Measurements from ENCODE around the gene CHCHD6. TPM values are rescaled to one million over a fixed set of nuclear protein-coding genes. Genes with fewer than 3 reads are reported as not detected.

CHCHD6 gene
- polyA plus RNA-seq, 1 donor from 2014 or later: 102 TPM

DNA sequence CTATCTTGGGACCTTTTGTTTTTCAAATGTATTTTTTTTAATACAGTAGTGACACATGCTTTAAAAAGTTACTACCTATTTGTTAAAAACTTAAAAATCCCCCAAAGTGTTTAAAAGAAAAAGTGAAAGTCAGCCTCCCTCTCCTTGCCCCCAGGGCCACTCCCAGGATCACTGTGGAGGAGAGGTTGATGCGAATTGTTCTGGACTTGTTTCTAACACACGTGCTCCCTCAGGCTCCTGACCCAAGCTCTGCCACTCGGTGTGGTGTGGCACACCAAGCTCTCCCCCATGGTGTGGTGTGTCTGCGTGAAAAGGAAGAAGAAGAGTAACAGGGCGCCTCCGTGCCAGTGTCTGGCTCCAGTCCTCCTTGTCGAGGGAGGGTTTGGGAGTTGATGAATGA is 93.5 kb downstream of the CHCHD6 start:
- Histone ChIP-seq H3K27me3 (ENCODE audit: insufficient read depth, low read depth, low read length) (no peaks in the 10 kb centered on the region), H4K20me1 (ENCODE audit: insufficient read depth) (no peaks in the 10 kb centered on the region), H3K27ac (ENCODE audit: low read length) (no peak overlapping the region), H3K79me2 (replicated peaks; ENCODE audit: insufficient read depth, low read length) (no peaks in the 10 kb centered on the region), H2AFZ (ENCODE audit: low read depth, low read length) (no peak overlapping the region), H3K9me2 (ENCODE audit: insufficient read depth, low read length) (no peaks in the 10 kb centered on the region), H3K4me3 (ENCODE audit: low read length) (no peak overlapping the region), H3K36me3 (ENCODE audit: insufficient read depth, low read length) (no peaks in the 10 kb centered on the region), H3K4me2 (ENCODE audit: low read length) (no peak overlapping the region), H3K9ac (ENCODE audit: low read length) (no peak overlapping the region), H3F3A (ENCODE audit: insufficient read depth, low read length, poor library complexity, severe bottlenecking) (no peaks in the 10 kb centered on the region), H3K9me3 (ENCODE audit: low read length) (no peaks in the 10 kb centered on the region)
- no peak for TF ChIP-seq MXI1 (conservative IDR thresholded peaks at IDR 0.05; ENCODE audit: poor library complexity, severe bottlenecking)
- no peak for TF ChIP-seq EZH2 (IDR thresholded peaks at IDR 0.05; ENCODE audit: borderline replicate concordance, insufficient read depth, low read length, poor library complexity, severe bottlenecking)
- TF ChIP-seq SMC3 (conservative IDR thresholded peaks at IDR 0.05; ENCODE audit: poor library complexity): no peak
- TF ChIP-seq, protein P1, sequence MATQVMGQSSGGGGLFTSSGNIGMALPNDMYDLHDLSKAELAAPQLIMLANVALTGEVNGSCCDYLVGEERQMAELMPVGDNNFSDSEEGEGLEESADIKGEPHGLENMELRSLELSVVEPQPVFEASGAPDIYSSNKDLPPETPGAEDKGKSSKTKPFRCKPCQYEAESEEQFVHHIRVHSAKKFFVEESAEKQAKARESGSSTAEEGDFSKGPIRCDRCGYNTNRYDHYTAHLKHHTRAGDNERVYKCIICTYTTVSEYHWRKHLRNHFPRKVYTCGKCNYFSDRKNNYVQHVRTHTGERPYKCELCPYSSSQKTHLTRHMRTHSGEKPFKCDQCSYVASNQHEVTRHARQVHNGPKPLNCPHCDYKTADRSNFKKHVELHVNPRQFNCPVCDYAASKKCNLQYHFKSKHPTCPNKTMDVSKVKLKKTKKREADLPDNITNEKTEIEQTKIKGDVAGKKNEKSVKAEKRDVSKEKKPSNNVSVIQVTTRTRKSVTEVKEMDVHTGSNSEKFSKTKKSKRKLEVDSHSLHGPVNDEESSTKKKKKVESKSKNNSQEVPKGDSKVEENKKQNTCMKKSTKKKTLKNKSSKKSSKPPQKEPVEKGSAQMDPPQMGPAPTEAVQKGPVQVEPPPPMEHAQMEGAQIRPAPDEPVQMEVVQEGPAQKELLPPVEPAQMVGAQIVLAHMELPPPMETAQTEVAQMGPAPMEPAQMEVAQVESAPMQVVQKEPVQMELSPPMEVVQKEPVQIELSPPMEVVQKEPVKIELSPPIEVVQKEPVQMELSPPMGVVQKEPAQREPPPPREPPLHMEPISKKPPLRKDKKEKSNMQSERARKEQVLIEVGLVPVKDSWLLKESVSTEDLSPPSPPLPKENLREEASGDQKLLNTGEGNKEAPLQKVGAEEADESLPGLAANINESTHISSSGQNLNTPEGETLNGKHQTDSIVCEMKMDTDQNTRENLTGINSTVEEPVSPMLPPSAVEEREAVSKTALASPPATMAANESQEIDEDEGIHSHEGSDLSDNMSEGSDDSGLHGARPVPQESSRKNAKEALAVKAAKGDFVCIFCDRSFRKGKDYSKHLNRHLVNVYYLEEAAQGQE (IDR thresholded peaks at IDR 0.05; ENCODE audit: borderline replicate concordance): no peak
- TF ChIP-seq, protein P2, sequence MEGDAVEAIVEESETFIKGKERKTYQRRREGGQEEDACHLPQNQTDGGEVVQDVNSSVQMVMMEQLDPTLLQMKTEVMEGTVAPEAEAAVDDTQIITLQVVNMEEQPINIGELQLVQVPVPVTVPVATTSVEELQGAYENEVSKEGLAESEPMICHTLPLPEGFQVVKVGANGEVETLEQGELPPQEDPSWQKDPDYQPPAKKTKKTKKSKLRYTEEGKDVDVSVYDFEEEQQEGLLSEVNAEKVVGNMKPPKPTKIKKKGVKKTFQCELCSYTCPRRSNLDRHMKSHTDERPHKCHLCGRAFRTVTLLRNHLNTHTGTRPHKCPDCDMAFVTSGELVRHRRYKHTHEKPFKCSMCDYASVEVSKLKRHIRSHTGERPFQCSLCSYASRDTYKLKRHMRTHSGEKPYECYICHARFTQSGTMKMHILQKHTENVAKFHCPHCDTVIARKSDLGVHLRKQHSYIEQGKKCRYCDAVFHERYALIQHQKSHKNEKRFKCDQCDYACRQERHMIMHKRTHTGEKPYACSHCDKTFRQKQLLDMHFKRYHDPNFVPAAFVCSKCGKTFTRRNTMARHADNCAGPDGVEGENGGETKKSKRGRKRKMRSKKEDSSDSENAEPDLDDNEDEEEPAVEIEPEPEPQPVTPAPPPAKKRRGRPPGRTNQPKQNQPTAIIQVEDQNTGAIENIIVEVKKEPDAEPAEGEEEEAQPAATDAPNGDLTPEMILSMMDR (IDR thresholded peaks at IDR 0.05; ENCODE audit: poor library complexity, severe bottlenecking): no peak
- TF ChIP-seq POLR2AphosphoS5 (IDR thresholded peaks at IDR 0.05): no peak
- TF ChIP-seq EP300 (conservative IDR thresholded peaks at IDR 0.05; ENCODE audit: poor library complexity, severe bottlenecking): no peak
- no peak for TF ChIP-seq TAF1 (IDR thresholded peaks at IDR 0.05; ENCODE audit: low read depth)
- no peak for TF ChIP-seq RAD21 (conservative IDR thresholded peaks at IDR 0.05)

DNA sequence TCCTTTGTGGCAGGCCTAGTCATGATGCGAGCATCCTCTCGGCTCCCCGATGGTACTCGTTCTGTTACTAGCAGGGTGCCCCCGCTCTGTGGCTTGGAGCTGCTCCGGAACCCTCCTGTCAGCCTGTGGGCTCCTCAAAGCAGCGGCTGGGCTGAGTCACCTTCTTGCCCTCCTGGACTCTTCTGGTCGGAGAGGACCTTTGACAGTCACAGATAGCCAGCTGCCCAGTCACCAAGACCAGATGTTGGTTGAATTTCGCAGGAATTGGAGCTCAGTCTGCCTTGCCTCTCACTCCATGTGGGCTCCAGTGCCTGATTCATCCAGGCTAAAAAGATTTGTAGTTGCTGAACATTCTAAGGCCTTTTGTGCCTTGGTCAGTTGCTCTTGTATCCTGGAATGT is 94.5 kb downstream of the CHCHD6 start:
- H3K4me2 ChIP-seq (ENCODE audit: low read length): no peak overlapping the region
- H3K9me3 ChIP-seq (ENCODE audit: low read length): no peaks in the 10 kb centered on the region
- H4K20me1 ChIP-seq (ENCODE audit: insufficient read depth): no peaks in the 10 kb centered on the region
- H3K9me2 ChIP-seq (ENCODE audit: insufficient read depth, low read length): no peaks in the 10 kb centered on the region
- no peaks in the 10 kb centered on the region for H3F3A ChIP-seq (ENCODE audit: insufficient read depth, low read length, poor library complexity, severe bottlenecking)
- H3K36me3 ChIP-seq (ENCODE audit: insufficient read depth, low read length): no peaks in the 10 kb centered on the region
- H2AFZ ChIP-seq (ENCODE audit: low read depth, low read length): no peak overlapping the region
- TF ChIP-seq, protein P2 (IDR thresholded peaks at IDR 0.05; ENCODE audit: poor library complexity, severe bottlenecking): no peak
- H3K27ac ChIP-seq (ENCODE audit: low read length): no peak overlapping the region
- H3K9ac ChIP-seq (ENCODE audit: low read length): no peak overlapping the region
- H3K4me3 ChIP-seq (ENCODE audit: low read length): no peak overlapping the region
- H3K27me3 ChIP-seq (ENCODE audit: insufficient read depth, low read depth, low read length): no peaks in the 10 kb centered on the region
- H3K79me2 ChIP-seq (replicated peaks; ENCODE audit: insufficient read depth, low read length): no peaks in the 10 kb centered on the region

All from neural cell (in vitro differentiated cells).